SK-N-DZ (cell line): Measurements from ENCODE around the gene SNTA1. TPM values are rescaled to one million over a fixed set of nuclear protein-coding genes. Genes with fewer than 3 reads are reported as not detected.
"Not testable (repeated sequence)": the region's sequence is repeated elsewhere in the genome, so short reads cannot be mapped to it uniquely, and the experiment has no call there.

Experiments used
- DNase-seq: peaks from one replicate; pipeline ENCODE4 v3.0.0-alpha.2; 2015; ENCODE audit warnings: low spot score
- polyA plus RNA-seq, 2 experiments: library from polyadenylated mRNA; depleted of rRNA; stranded (reverse); fragments of >200 nt; gene quantifications; 2 replicates each; pipeline ENCODE4 v1.2.3, GENCODE V29; 2014

SNTA1 gene
- polyA plus RNA-seq (2014; cell fraction: cytosol; rRNA removed): 19.9 and 21.6 TPM in 2 replicates
- polyA plus RNA-seq (2014; cell fraction: nucleus; rRNA removed): 13.3 and 15.6 TPM in 2 replicates

- peak; percentile 89 for DNase-seq
Observed at GRCh38 chr20:33443512-33444239, at the start of gene SNTA1. Gene SNTA1 (minus strand): TSS chr20:33443763. CDS start chr20:33443620, 143 bp downstream.

- no peak for DNase-seq
Observed at GRCh38 chr20:33490934-33491656, 47.5 kb upstream of the SNTA1 start.

GRCh38 chr20:33490023-33490933 lies 46.7 kb upstream of the SNTA1 start, which contains the start of gene CBFA2T2:
Gene CBFA2T2 (plus strand): TSS chr20:33490096. CDS start chr20:33490268, 172 bp downstream.
- no peak for DNase-seq

GRCh38 chr20:33489495-33490022 lies 46.0 kb upstream of the SNTA1 start:
- peak; percentile 97 for DNase-seq

GRCh38 chr20:33488661-33489494 lies 45.3 kb upstream of the SNTA1 start:
- DNase-seq: not testable (repeated sequence)

GRCh38 chr20:33488201-33488600 lies 44.6 kb upstream of the SNTA1 start:
- no peak for DNase-seq

GRCh38 chr20:33483186-33483585 lies 39.6 kb upstream of the SNTA1 start:
- DNase-seq: not testable (repeated sequence)

GRCh38 chr20:33482581-33482980 lies 39.0 kb upstream of the SNTA1 start:
- no peak for DNase-seq

GRCh38 chr20:33481431-33481941 lies 37.9 kb upstream of the SNTA1 start:
- DNase-seq: no peak

GRCh38 chr20:33480048-33480447 lies 36.5 kb upstream of the SNTA1 start:
- DNase-seq: no peak

- no peak for DNase-seq
Observed at GRCh38 chr20:33477386-33478234, 34.0 kb upstream of the SNTA1 start.

- DNase-seq: no peak
Observed at GRCh38 chr20:33475381-33476152, 32.0 kb upstream of the SNTA1 start.

- no peak for DNase-seq
Observed at GRCh38 chr20:33474963-33475362, 31.4 kb upstream of the SNTA1 start.

GRCh38 chr20:33474097-33474873 lies 30.7 kb upstream of the SNTA1 start:
- DNase-seq: no peak

GRCh38 chr20:33472868-33473435 lies 29.4 kb upstream of the SNTA1 start:
- DNase-seq: no peak

- DNase-seq: no peak
Observed at GRCh38 chr20:33470866-33471265, 27.3 kb upstream of the SNTA1 start.

- no peak for DNase-seq
Observed at GRCh38 chr20:33470457-33470856, 26.9 kb upstream of the SNTA1 start.
